ENCODE data around the gene CD4.

GRCh38 chr12:6763380-6763779, 25.9 kb upstream of the CD4 start:
- TF ChIP-seq CTCF (IDR thresholded peaks at IDR 0.05) (no peak), POLR2A (IDR thresholded peaks at IDR 0.05) (no peak), EP300 (IDR thresholded peaks at IDR 0.05) (no peak)
